ENCODE measurements around the gene ISG15. TPM values are rescaled to one million over a fixed set of nuclear protein-coding genes. Genes with fewer than 3 reads are reported as not detected.

Gene ISG15
- total and polyA plus RNA-seq, 9 of the 15 experiments (the other 6 are each of a cell fraction or from before 2014, with no cell fraction given) = 0.40 to 58.3 (median 12.2) TPM

GRCh38 chr1:1058088-1058905 lies 45.0 kb downstream of the ISG15 start (continued):
- TF ChIP-seq BRD4 (IDR thresholded peaks at IDR 0.05) (no peak), MBD2 (IDR thresholded peaks at IDR 0.05; ENCODE audit: borderline replicate concordance, low read depth) (no peak; the same call in 1 of the 2 replicates), CREM (IDR thresholded peaks at IDR 0.05; ENCODE audit: low read depth) (peak; percentile 53; the same call in 1 of the 2 replicates), RBM14 (IDR thresholded peaks at IDR 0.05; ENCODE audit: borderline replicate concordance, insufficient read depth, low read depth, low read length) (no peak), TCF3 (CRISPR knock-in tag; IDR thresholded peaks at IDR 0.05) (peak; percentile 27; the same call in 1 of the 2 replicates), ZNF408 (CRISPR knock-in tag; IDR thresholded peaks at IDR 0.05; ENCODE audit: low read depth) (no peak), RFX7 (CRISPR knock-in tag; IDR thresholded peaks at IDR 0.05) (no peak), FOXA3 (CRISPR knock-in tag; conservative IDR thresholded peaks at IDR 0.05 in 1 of 2, IDR thresholded peaks at IDR 0.05 in 1 of 2) (no peak; a peak in 1 of 4 replicates), CHCHD3 (CRISPR knock-in tag; IDR thresholded peaks at IDR 0.05) (no peak), SLC30A9 (CRISPR knock-in tag; IDR thresholded peaks at IDR 0.05) (no peak), C11orf30 (IDR thresholded peaks at IDR 0.05; ENCODE audit: low read depth) (no peak), PATZ1 (CRISPR knock-in tag; IDR thresholded peaks at IDR 0.05; ENCODE audit: borderline replicate concordance) (no peak), E2F4 (CRISPR knock-in tag; IDR thresholded peaks at IDR 0.05; ENCODE audit: low read depth) (no peak), PHB2 (IDR thresholded peaks at IDR 0.05; ENCODE audit: low read depth) (no peak), SMARCA5 (IDR thresholded peaks at IDR 0.05) (no peak), BCLAF1 (IDR thresholded peaks at IDR 0.05; ENCODE audit: borderline replicate concordance in 1 of 2, control insufficient read depth in 1 of 2, low read depth in 2 of 2, low read length in 1 of 2) (no peak), SUPT5H (IDR thresholded peaks at IDR 0.05) (no peak), THAP7 (CRISPR knock-in tag; IDR thresholded peaks at IDR 0.05) (no peak), POLR2A (conservative IDR thresholded peaks at IDR 0.05) (no peak), BHLHE40 (IDR thresholded peaks at IDR 0.05; ENCODE audit: low read length) (0 out of 2 replicates have a peak, but pooled peaks have one; percentile 21), TRIM24 (IDR thresholded peaks at IDR 0.05) (no peak; a peak in 1 of 4 replicates), TCFL5 (CRISPR knock-in tag; conservative IDR thresholded peaks at IDR 0.05) (no peak), CBFA2T2 (conservative IDR thresholded peaks at IDR 0.05) (no peak), COPS2 (conservative IDR thresholded peaks at IDR 0.05) (no peak)
